Left ventricle myocardium inferior (tissue), 1 donor: ENCODE data around the gene COMMD8. TPM values are rescaled to one million over a fixed set of nuclear protein-coding genes. Genes with fewer than 3 reads are reported as not detected.

Source experiments
- DNase-seq: peaks from one replicate; pipeline ENCODE4 v3.0.0-alpha.2; 2020
- H3K27ac ChIP-seq: fragments of 200-600 bp; replicated peaks from 2 replicates; pipeline ENCODE4 v1.8.0; 2021
- H3K27me3 ChIP-seq: fragments of 200-600 bp; 2 replicates; pipeline ENCODE4 v1.8.0; 2021; ENCODE audit warnings: low read depth
- H3K36me3 ChIP-seq: fragments of 200-600 bp; 2 replicates; pipeline ENCODE4 v1.8.0; 2021
- H3K4me1 ChIP-seq: fragments of 200-600 bp; 2 replicates; pipeline ENCODE4 v1.8.0; 2021
- H3K4me3 ChIP-seq: fragments of 200-600 bp; 2 replicates; pipeline ENCODE4 v1.8.0; 2021; ENCODE audit warnings: mild to moderate bottlenecking, moderate library complexity
- H3K9me3 ChIP-seq: fragments of 200-600 bp; replicated peaks from 2 replicates; pipeline ENCODE4 v1.8.0; 2021
- CTCF ChIP-seq: fragments of 200-600 bp; IDR thresholded peaks from 2 replicates; pipeline ENCODE4 v1.8.0; 2021; ENCODE audit warnings: antibody characterized with exemption, mild to moderate bottlenecking, borderline replicate concordance
- intact Hi-C: fragments of 100-400 bp; cut with micrococcal nuclease; formaldehyde crosslinking; loops from one replicate; pipeline ENCODE4 v1.11.0; 2022
- total RNA-seq: library from RNA; stranded (reverse); fragmentation: NEBNext Ultra II Directional; extraction: Animal tissue kit (Norgen Biotek cat#: 25700); gene quantifications from one replicate; pipeline ENCODE4 v1.2.1, GENCODE V29; 2021
- donor health status: DM: no; HTN: yes; CAD: no; lungs with severe emphysema.

The COMMD8 gene
- total RNA-seq, 1 donor from 2014 or later: 20.8 TPM

GRCh38 chr4:47415719-47416118, 47.8 kb downstream of the COMMD8 start:
- intact Hi-C loops: no loop called here
- Histone ChIP-seq H3K9me3 (no peaks in the 10 kb centered on the region), H3K27ac (no peak overlapping the region), H3K36me3 (no peaks in the 10 kb centered on the region), H3K4me3 (no peak overlapping the region), H3K27me3 (no peaks in the 10 kb centered on the region), H3K4me1 (no peaks in the 10 kb centered on the region)
- no peak for TF ChIP-seq CTCF
- no peak for DNase-seq

- no peaks in the 10 kb centered on the region for H3K27me3 ChIP-seq
- H3K9me3 ChIP-seq: no peaks in the 10 kb centered on the region
- no peaks in the 10 kb centered on the region for H3K36me3 ChIP-seq
- no peaks in the 10 kb centered on the region for H3K4me1 ChIP-seq
- H3K27ac ChIP-seq: no peak overlapping the region
- no peak for DNase-seq
- intact Hi-C loops: no loop called here
- H3K4me3 ChIP-seq: no peak overlapping the region
- TF ChIP-seq CTCF: no peak
Observed at GRCh38 chr4:47413521-47413920, 50.0 kb downstream of the COMMD8 start.

GRCh38 chr4:47410271-47410670, 53.2 kb downstream of the COMMD8 start:
- H3K27ac ChIP-seq: no peak overlapping the region
- DNase-seq: no peak
- no peaks in the 10 kb centered on the region for H3K27me3 ChIP-seq
- no peak overlapping the region for H3K4me3 ChIP-seq
- H3K4me1 ChIP-seq: no peaks in the 10 kb centered on the region
- intact Hi-C loops: no loop called here
- TF ChIP-seq CTCF: no peak
- H3K36me3 ChIP-seq: no peaks in the 10 kb centered on the region
- H3K9me3 ChIP-seq: no peaks in the 10 kb centered on the region

GRCh38 chr4:47406408-47406807, 57.1 kb downstream of the COMMD8 start:
- no peaks in the 10 kb centered on the region for H3K9me3 ChIP-seq
- TF ChIP-seq CTCF: no peak
- DNase-seq: no peak
- H3K4me1 ChIP-seq: no peaks in the 10 kb centered on the region
- intact Hi-C loops: no loop called here
- H3K27me3 ChIP-seq: no peaks in the 10 kb centered on the region
- H3K4me3 ChIP-seq: no peak overlapping the region
- H3K36me3 ChIP-seq: no peaks in the 10 kb centered on the region
- H3K27ac ChIP-seq: no peak overlapping the region

Other genes starting within 250 kb of the COMMD8 start
- gene ATP10D, start 21.6 kb upstream of the COMMD8 start, total RNA-seq: 10.3 TPM